ENCODE data around the gene HOXB13. TPM values are rescaled to one million over a fixed set of nuclear protein-coding genes. Genes with fewer than 3 reads are reported as not detected.

Gene HOXB13
- total and polyA plus RNA-seq, 2 of the 13 experiments (the other 11 are each of a cell fraction or from before 2014, with no cell fraction given), result not detected

GRCh38 chr17:48720266-48721008, 8.1 kb downstream of the HOXB13 start:
- no peak for FAIRE-seq
- H3K9ac ChIP-seq (ENCODE audit: insufficient read depth, low read depth, low read length), result no peak overlapping the region
- POLR2A ChIA-PET, result no interaction called here
- in situ Hi-C loops (cut with HindIII; ENCODE audit: extremely low pct_ligation_motif_present, low pct_unique_long_range_greater_than_20kb), result no loop called here
- ATAC-seq, result no peak
- 55% methylated on average over 11 of the region's 11 CpGs for WGBS (ENCODE audit: low lambda C conversion rate)
- H3K4me2 ChIP-seq (ENCODE audit: low read depth, low read length), result no peak overlapping the region
- CTCF ChIA-PET (ENCODE audit: low intra/inter-chr PET ratio, low total read pairs), result interaction anchor here (1.3 to 1.5 kb wide), 2 partner anchors 71 to 159 kb away, joined by 3 read pairs; no protein-coding TSS in a partner anchor
- BruUV-seq (replicated peaks), result no TSS peak
- H3K79me2 ChIP-seq (ENCODE audit: insufficient read depth, low read length), result no peaks in the 10 kb centered on the region
- no peak overlapping the region for H3K4me3 ChIP-seq (replicated peaks in 1 of 3; ENCODE audit: insufficient read depth in 1 of 3, low read depth in 2 of 3, low read length in 3 of 3)
- H4K20me1 ChIP-seq (ENCODE audit: insufficient read depth, low read length), result no peaks in the 10 kb centered on the region
- H3K36me3 ChIP-seq (replicated peaks in 1 of 2; ENCODE audit: control insufficient read depth in 1 of 2, insufficient read depth in 2 of 2, low read length in 2 of 2), result no peaks in the 10 kb centered on the region
- peaks cover 11% of the 10 kb centered on the region for H3K4me1 ChIP-seq (ENCODE audit: insufficient read depth, low read length)
- H3K27me3 ChIP-seq (ENCODE audit: control insufficient read depth in 1 of 2, insufficient read depth in 2 of 2, low read length in 2 of 2), result peaks cover 13 to 56% of the 10 kb centered on the region in 2 experiments
- no peaks in the 10 kb centered on the region for H3K9me3 ChIP-seq (ENCODE audit: low read length)
- intact Hi-C loops (cut with micrococcal nuclease; ENCODE audit: unreplicated experiment), result no loop called here
- H2AFZ ChIP-seq (ENCODE audit: low read length), result no peak overlapping the region
- TF ChIP-seq TOE1 (CRISPR knock-in tag; IDR thresholded peaks at IDR 0.05) (no peak), MZF1 (CRISPR knock-in tag; IDR thresholded peaks at IDR 0.05; ENCODE audit: borderline replicate concordance) (no peak), TEAD2 (CRISPR knock-in tag; IDR thresholded peaks at IDR 0.05) (no peak), MIER3 (CRISPR knock-in tag; IDR thresholded peaks at IDR 0.05; ENCODE audit: borderline replicate concordance) (no peak), MTA3 (CRISPR knock-in tag; IDR thresholded peaks at IDR 0.05) (no peak), ZNF652 (CRISPR knock-in tag; IDR thresholded peaks at IDR 0.05; ENCODE audit: borderline replicate concordance, low read depth) (no peak), ZNF747 (CRISPR knock-in tag; IDR thresholded peaks at IDR 0.05; ENCODE audit: borderline replicate concordance) (no peak), NKX3-1 (CRISPR knock-in tag; IDR thresholded peaks at IDR 0.05) (no peak)
- no peak overlapping the region for H3K27ac ChIP-seq (ENCODE audit: extremely low read length, insufficient read depth, low read length)
- no peak for DNase-seq (ENCODE audit: low spot score)

- TF ChIP-seq ZFP1 (CRISPR knock-in tag; IDR thresholded peaks at IDR 0.05) (no peak), STAG1 (CRISPR knock-in tag; IDR thresholded peaks at IDR 0.05) (no peak), BHLHE40 (IDR thresholded peaks at IDR 0.05; ENCODE audit: low read length) (no peak), ZNF253 (CRISPR knock-in tag; IDR thresholded peaks at IDR 0.05; ENCODE audit: borderline replicate concordance) (no peak), ZNF598 (CRISPR knock-in tag; IDR thresholded peaks at IDR 0.05; ENCODE audit: borderline replicate concordance) (no peak), IKZF5 (CRISPR knock-in tag; IDR thresholded peaks at IDR 0.05) (no peak), MYC (CRISPR knock-in tag; IDR thresholded peaks at IDR 0.05; ENCODE audit: borderline replicate concordance) (no peak), ETS1 (CRISPR knock-in tag; IDR thresholded peaks at IDR 0.05) (no peak)
- CTCF ChIA-PET (ENCODE audit: low intra/inter-chr PET ratio, low total read pairs), result interaction anchor here (1.3 kb wide), 1 partner anchor 159 kb away, joined by 3 read pairs; no protein-coding TSS in a partner anchor
- Histone ChIP-seq H3K4me3 (replicated peaks in 1 of 3; ENCODE audit: insufficient read depth in 1 of 3, low read depth in 2 of 3, low read length in 3 of 3) (no peak overlapping the region), H2AFZ (ENCODE audit: low read length) (no peak overlapping the region), H3K27me3 (ENCODE audit: control insufficient read depth in 1 of 2, insufficient read depth in 2 of 2, low read length in 2 of 2) (peaks cover 12 to 51% of the 10 kb centered on the region in 2 experiments), H3K27ac (ENCODE audit: extremely low read length, insufficient read depth, low read length) (no peak overlapping the region), H3K4me2 (ENCODE audit: low read depth, low read length) (no peak overlapping the region), H3K9ac (ENCODE audit: insufficient read depth, low read depth, low read length) (no peak overlapping the region), H3K9me3 (ENCODE audit: low read length) (no peaks in the 10 kb centered on the region), H3K36me3 (replicated peaks in 1 of 2; ENCODE audit: control insufficient read depth in 1 of 2, insufficient read depth in 2 of 2, low read length in 2 of 2) (no peaks in the 10 kb centered on the region), H3K79me2 (ENCODE audit: insufficient read depth, low read length) (no peaks in the 10 kb centered on the region), H4K20me1 (ENCODE audit: insufficient read depth, low read length) (no peaks in the 10 kb centered on the region), H3K4me1 (ENCODE audit: insufficient read depth, low read length) (peaks cover 11% of the 10 kb centered on the region)
- POLR2A ChIA-PET, result no interaction called here
- BruUV-seq (replicated peaks), result no TSS peak
- in situ Hi-C loops (cut with HindIII; ENCODE audit: extremely low pct_ligation_motif_present, low pct_unique_long_range_greater_than_20kb) (no loop called here), intact Hi-C loops (cut with micrococcal nuclease; ENCODE audit: unreplicated experiment) (no loop called here)
- WGBS (ENCODE audit: low lambda C conversion rate), result 52% methylated on average over 34 of the region's 37 CpGs
- no peak for DNase-seq (ENCODE audit: low spot score)
- no peak for FAIRE-seq
- ATAC-seq, result no peak
Measured at GRCh38 chr17:48719642-48720265, 8.8 kb downstream of the HOXB13 start.

All from HepG2 (cell line).